ENCODE results near the gene SNX22. TPM values are rescaled to one million over a fixed set of nuclear protein-coding genes. Genes with fewer than 3 reads are reported as not detected.

SNX22 gene
- total RNA-seq, 4 donors from 2014 or later: 0.12 to 1.6 (median 0.39) TPM; not detected in 1

DNA sequence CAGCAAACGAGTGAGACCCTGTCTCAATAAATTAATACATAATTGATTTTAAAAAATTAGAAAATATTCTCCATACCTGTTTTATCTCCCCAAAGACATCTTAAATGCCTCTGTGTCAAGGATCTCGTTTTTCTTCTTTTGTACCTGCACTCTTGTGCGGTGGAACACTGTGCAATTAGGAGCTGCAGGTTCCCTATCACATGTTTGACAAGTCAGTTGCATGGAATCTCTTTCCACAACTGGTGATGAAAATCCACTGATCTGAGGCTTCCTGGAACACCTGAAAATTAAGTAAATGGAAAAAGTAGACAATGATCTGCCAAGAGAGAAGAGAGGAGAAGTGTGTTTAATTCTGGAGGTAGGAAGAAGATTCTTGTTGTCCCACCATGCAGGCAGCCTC lies 3.0 kb upstream of the SNX22 start:
- WGBS, 2 donors: 69 to 73% methylated on average over 3 of the region's 3 CpGs
- H3K4me3 ChIP-seq (ENCODE audit: low read depth, poor library complexity, severe bottlenecking): no peak overlapping the region
- intact Hi-C loops (cut with DNase I; ENCODE audit: low total_unique reads): no loop called here
- TF ChIP-seq, protein P1, sequence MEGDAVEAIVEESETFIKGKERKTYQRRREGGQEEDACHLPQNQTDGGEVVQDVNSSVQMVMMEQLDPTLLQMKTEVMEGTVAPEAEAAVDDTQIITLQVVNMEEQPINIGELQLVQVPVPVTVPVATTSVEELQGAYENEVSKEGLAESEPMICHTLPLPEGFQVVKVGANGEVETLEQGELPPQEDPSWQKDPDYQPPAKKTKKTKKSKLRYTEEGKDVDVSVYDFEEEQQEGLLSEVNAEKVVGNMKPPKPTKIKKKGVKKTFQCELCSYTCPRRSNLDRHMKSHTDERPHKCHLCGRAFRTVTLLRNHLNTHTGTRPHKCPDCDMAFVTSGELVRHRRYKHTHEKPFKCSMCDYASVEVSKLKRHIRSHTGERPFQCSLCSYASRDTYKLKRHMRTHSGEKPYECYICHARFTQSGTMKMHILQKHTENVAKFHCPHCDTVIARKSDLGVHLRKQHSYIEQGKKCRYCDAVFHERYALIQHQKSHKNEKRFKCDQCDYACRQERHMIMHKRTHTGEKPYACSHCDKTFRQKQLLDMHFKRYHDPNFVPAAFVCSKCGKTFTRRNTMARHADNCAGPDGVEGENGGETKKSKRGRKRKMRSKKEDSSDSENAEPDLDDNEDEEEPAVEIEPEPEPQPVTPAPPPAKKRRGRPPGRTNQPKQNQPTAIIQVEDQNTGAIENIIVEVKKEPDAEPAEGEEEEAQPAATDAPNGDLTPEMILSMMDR (IDR thresholded peaks at IDR 0.05): no peak
- TF ChIP-seq POLR2A (IDR thresholded peaks at IDR 0.05): no peak
- no peak for DNase-seq (ENCODE audit: low spot score in 2 of 2)

DNA sequence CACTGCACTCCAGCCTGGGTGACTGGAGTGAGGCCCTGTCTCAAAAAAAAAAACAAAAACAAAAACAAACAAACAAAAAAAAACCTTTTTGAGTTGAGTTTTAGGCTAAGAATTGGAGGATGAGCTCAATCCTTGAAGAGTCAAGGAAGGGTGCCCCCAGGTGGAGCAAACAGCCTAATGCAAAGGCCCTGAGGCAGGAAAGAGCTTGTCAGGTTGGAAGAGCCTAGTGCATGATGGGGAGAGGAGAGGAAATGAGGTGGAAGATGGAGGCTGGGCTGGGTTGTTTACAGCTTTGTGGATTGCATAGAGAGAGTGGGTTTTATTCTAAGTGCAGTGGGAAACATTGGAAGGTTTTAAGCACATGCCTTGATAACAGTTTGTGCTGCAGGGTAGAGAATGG lies 2.1 kb upstream of the SNX22 start:
- intact Hi-C loops (cut with DNase I; ENCODE audit: low total_unique reads): no loop called here
- no peak for DNase-seq (ENCODE audit: low spot score in 2 of 2)

DNA sequence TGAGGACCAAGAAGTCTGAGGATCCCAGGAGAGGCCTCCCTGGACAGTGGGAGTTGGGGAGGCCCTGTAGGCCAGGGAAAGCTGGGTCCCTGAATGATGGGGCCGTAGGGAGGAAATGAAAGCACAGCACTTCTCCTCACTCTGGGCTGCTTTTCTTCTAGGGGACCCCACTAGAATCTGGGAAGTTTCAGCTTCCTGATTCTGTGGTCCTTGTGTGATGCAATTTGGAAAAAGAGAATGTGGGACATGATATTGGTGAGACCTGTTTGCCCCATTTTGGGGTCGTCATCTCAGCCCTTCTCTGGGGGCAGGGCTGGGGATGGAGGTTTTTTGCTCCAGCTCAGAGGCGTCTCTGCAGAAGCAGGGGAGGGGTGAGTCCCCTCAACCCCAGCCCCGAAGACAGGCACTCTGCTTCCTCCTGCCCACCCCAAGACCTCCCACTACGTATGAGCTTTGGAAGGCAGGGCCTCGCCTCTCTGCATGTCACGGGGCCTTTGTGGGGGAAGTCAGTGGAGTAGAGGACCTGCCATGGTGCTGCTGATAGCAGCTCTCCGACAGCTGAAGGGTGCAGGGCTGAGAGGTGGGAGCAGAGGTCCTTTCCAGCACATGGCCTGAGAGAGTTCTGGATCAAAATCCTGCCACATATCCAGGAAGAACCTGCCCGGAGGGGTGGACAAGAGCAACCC lies 1.5 kb upstream of the SNX22 start:
- intact Hi-C loops (cut with DNase I; ENCODE audit: low total_unique reads): loop anchor here (10.0 kb wide), 1 partner anchor 55 kb away; the partner anchor contains the start of genes CIAO2A and SNX1
- no peak overlapping the region for H3K4me3 ChIP-seq (ENCODE audit: low read depth, poor library complexity, severe bottlenecking)
- TF ChIP-seq POLR2A (IDR thresholded peaks at IDR 0.05): no peak
- 71 to 73% methylated on average over 9 of the region's 9 CpGs for WGBS, 2 donors
- DNase-seq (ENCODE audit: low spot score in 2 of 2): peak in 1 of 2 donors; percentile 68

More for the DNA sequence above, 2.1 kb upstream of the SNX22 start:
- TF ChIP-seq POLR2A (IDR thresholded peaks at IDR 0.05): no peak
- TF ChIP-seq, protein P1 (IDR thresholded peaks at IDR 0.05): no peak
- H3K4me3 ChIP-seq (ENCODE audit: low read depth, poor library complexity, severe bottlenecking): no peak overlapping the region

DNA sequence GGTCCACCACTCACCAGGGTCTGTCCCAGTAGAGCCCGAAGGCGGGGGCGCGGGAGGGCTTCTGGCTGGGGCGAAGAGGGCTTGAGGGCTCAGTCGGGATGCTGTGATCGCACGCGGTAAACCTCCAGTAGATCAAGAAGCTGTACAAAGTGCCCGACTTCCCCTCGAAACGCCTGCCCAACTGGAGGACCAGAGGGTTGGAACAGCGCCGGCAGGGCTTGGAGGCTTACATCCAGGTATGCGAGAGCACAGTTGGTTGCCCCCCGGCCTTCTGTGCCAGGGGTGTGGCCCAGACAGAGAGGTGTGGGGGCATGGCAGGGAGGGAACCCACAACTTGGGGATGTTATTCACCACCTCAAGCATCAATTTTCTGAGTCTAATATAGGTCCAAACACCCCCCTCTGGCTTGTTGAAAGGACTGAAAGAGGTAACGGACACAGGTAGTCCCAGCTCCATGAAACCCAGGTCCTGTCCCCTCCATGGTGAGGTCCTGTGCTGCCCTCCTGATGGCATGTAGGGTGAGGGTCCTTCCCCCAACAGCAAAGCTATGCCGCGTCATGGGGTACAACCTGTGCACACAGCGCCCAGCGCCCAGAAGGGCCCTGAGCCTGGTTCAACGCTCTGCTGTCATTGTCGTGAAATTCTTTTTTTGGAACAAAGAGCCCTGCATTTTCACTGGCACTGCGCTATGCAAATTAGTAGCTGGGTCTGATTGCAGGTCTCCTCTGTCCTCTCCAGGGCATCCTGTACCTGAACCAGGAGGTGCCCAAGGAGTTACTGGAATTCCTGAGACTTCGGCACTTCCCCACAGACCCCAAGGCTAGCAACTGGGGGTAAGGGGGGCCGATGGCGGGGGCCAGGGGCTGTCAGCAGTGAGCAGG lies 1.2 kb downstream of the SNX22 start:
- TF ChIP-seq, protein P1 (IDR thresholded peaks at IDR 0.05): no peak
- no peak for TF ChIP-seq POLR2A (IDR thresholded peaks at IDR 0.05)
- H3K4me3 ChIP-seq (ENCODE audit: low read depth, poor library complexity, severe bottlenecking): no peak overlapping the region
- WGBS, 2 donors: 18% methylated on average over 20 to 22 of the region's 27 CpGs
- DNase-seq (ENCODE audit: low spot score in 2 of 2): peak in 1 of 2 donors; percentile 78
- intact Hi-C loops (cut with DNase I; ENCODE audit: low total_unique reads): loop anchor here (10.0 kb wide), 1 partner anchor 58 kb away; the partner anchor contains the start of genes CIAO2A and SNX1

DNA sequence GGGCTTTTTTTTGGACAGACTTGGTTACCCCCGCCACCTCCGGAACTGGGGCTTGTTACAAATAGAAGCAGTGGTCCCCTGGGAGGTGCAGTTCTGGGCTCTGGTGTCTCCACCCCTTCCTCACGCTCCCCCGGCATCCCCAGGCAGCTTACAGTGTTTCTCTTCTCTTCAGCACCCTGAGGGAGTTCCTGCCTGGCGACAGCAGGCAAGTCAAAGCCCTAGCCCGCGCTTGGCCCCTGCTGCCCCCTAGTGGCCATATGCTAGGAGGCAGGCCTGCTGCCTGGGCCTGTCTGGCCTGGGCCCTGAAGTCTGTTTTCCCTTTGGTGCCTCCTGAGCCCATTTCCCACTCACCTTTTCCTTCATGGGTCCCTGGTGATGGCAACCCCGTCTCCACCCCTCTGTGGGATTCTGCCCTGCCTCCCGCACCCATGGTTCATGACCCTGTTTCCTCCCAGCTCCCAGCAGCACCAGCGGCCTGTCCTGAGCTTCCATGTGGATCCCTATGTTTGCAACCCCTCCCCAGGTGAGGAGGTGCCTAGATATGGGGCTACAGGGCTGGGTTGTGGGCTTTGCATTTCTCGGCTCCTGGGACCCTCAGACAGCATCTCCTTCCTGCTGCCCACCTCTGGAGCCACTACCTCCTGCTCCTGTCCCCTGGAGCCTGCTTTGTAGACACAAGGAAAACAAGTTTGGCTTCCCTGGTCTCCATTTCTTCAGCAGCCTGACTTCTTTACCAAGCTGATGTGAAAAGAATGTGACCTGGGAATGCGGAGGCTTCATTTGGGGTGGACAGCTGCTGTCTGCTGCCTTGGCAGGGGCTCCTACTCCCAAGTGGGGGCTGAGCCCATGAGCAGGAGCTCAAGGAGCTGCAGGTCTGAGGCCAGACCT lies 2.2 kb downstream of the SNX22 start:
- WGBS, 2 donors: 16 to 22% methylated on average over 12 of the region's 12 CpGs

More for the DNA sequence above, 2.2 kb downstream of the SNX22 start:
- intact Hi-C loops (cut with DNase I; ENCODE audit: low total_unique reads): loop anchor here (10.0 kb wide), 1 partner anchor 59 kb away; the partner anchor contains the start of genes CIAO2A and SNX1
- no peak overlapping the region for H3K4me3 ChIP-seq (ENCODE audit: low read depth, poor library complexity, severe bottlenecking)
- peak; percentile 83 to 97 for DNase-seq (ENCODE audit: low spot score in 2 of 2)
- no peak for TF ChIP-seq POLR2A (IDR thresholded peaks at IDR 0.05)
- TF ChIP-seq, protein P1 (IDR thresholded peaks at IDR 0.05): peak in 1 of 3 donors; percentile 69

All from lower leg skin (tissue), 4 donors.